Stimulated activated CD8-positive, alpha-beta memory T cell treated with anti-CD3 and anti-CD28 coated beads, Interleukin-12 subunit alpha, Interleukin-12 subunit beta, amount 100 ng/mL, for 1 hour (primary cell): Measurements from ENCODE around the gene ANO5.
"Not testable (repeated sequence)": the region's sequence is repeated elsewhere in the genome, so short reads cannot be mapped to it uniquely, and the experiment has no call there.

Source experiments
- DNase-seq: peaks from one replicate; pipeline ENCODE4 v3.0.0-alpha.2; 2020; ENCODE audit warnings: low read depth

The ANO5 gene

GRCh38 chr11:22203281-22203680, 10.4 kb downstream of the ANO5 start:
- no peak for DNase-seq

- DNase-seq: no peak
Observed at GRCh38 chr11:22207162-22207561, 14.3 kb downstream of the ANO5 start.

GRCh38 chr11:22208151-22208858, 15.4 kb downstream of the ANO5 start:
- DNase-seq: no peak

GRCh38 chr11:22216940-22217339, 24.1 kb downstream of the ANO5 start:
- DNase-seq: no peak

GRCh38 chr11:22221143-22221542, 28.3 kb downstream of the ANO5 start:
- DNase-seq: no peak

GRCh38 chr11:22225190-22225589, 32.3 kb downstream of the ANO5 start:
- DNase-seq: no peak

GRCh38 chr11:22234743-22235142, 41.9 kb downstream of the ANO5 start:
- no peak for DNase-seq

- no peak for DNase-seq
Observed at GRCh38 chr11:22244986-22245592, 52.2 kb downstream of the ANO5 start.

GRCh38 chr11:22246992-22247391, 54.1 kb downstream of the ANO5 start:
- DNase-seq: no peak

- no peak for DNase-seq
Observed at GRCh38 chr11:22249871-22250270, 57.0 kb downstream of the ANO5 start.

- no peak for DNase-seq
Observed at GRCh38 chr11:22256876-22257275, 64.0 kb downstream of the ANO5 start.

- no peak for DNase-seq
Observed at GRCh38 chr11:22263613-22264012, 70.7 kb downstream of the ANO5 start.

GRCh38 chr11:22268983-22269624, 76.2 kb downstream of the ANO5 start:
- DNase-seq: not testable (repeated sequence)

- DNase-seq: no peak
Observed at GRCh38 chr11:22273781-22274180, 80.9 kb downstream of the ANO5 start.

- no peak for DNase-seq
Observed at GRCh38 chr11:22275600-22275999, 82.7 kb downstream of the ANO5 start.

- no peak for DNase-seq
Observed at GRCh38 chr11:22276535-22276934, 83.7 kb downstream of the ANO5 start.

GRCh38 chr11:22284991-22285390, 92.1 kb downstream of the ANO5 start:
- not testable (repeated sequence) for DNase-seq

- DNase-seq: no peak
Observed at GRCh38 chr11:22302368-22302767, 109.5 kb downstream of the ANO5 start.

- DNase-seq: no peak
Observed at GRCh38 chr11:22304337-22304961, 111.6 kb downstream of the ANO5 start.

GRCh38 chr11:22317656-22318055, 124.8 kb downstream of the ANO5 start:
- no peak for DNase-seq

- no peak for DNase-seq
Observed at GRCh38 chr11:22331771-22332170, 138.9 kb downstream of the ANO5 start.
